ENCODE measurements around the gene CLTCL1.

CLTCL1 gene

GRCh38 chr22:19131685-19132015 lies 159.9 kb downstream of the CLTCL1 start:
- DNase-seq (ENCODE audit: low read depth), result no peak

- no peak for DNase-seq (ENCODE audit: low read depth)
Observed at GRCh38 chr22:19130959-19131684, 160.4 kb downstream of the CLTCL1 start, which contains the start of gene TSSK2. Gene TSSK2 (plus strand): TSS chr22:19131308. CDS start chr22:19131400, 92 bp downstream.

GRCh38 chr22:19129871-19130270 lies 161.6 kb downstream of the CLTCL1 start:
- DNase-seq (ENCODE audit: low read depth), result no peak
